GM15510 (cell line): ENCODE data around the gene CYP2W1.

ENCODE experiments used
- POLR2A ChIP-seq: IDR thresholded peaks from 3 replicates; pipeline ENCODE4 v1.6.1; 2011; ENCODE audit warnings: borderline replicate concordance; ENCODE audit not compliant: insufficient read length; ENCODE audit errors: extremely low read depth

CYP2W1 gene

DNA sequence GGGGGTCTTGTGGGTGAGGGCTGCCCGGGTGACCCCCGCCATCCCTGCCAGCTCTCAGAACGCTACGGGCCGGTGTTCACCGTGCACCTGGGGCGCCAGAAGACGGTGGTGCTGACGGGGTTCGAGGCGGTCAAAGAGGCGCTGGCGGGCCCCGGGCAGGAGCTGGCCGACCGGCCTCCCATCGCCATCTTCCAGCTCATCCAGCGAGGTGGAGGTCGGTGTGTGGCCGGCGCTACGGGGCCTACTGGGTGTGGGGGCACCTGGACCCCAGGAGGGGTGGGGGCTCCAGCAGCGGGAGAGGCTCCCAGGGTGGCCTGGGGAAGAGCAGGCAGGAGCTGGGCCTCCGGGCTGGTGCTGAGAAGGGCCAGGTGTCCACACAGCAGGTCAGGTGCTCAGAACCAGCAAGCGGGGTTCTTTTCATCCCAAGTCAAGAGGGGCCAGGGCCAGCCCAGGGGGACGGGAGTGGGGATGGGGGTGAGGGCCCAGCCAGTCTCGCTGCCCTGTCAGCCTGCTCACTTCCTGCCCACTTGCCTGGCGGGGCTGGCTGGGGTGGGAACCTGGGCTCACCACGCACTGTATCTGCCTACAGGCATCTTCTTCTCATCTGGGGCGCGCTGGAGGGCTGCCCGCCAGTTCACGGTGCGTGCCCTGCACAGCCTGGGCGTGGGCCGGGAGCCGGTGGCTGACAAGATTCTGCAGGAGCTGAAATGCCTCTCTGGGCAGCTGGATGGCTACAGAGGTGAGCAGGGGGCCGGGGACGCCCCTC lies 1.6 kb downstream of the CYP2W1 start:
- TF ChIP-seq POLR2A: no peak

DNA sequence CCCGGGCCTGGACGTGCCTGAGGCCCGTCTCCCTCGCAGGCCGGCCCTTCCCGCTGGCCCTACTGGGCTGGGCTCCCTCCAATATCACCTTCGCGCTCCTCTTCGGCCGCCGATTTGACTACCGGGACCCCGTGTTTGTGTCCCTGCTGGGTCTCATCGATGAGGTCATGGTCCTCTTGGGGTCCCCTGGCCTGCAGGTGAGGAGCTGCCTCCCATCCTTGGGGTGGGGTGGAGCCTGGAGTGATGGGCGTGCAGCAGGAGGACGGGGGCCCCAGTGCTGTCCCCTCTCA lies 2.1 kb downstream of the CYP2W1 start:
- TF ChIP-seq POLR2A: no peak

DNA sequence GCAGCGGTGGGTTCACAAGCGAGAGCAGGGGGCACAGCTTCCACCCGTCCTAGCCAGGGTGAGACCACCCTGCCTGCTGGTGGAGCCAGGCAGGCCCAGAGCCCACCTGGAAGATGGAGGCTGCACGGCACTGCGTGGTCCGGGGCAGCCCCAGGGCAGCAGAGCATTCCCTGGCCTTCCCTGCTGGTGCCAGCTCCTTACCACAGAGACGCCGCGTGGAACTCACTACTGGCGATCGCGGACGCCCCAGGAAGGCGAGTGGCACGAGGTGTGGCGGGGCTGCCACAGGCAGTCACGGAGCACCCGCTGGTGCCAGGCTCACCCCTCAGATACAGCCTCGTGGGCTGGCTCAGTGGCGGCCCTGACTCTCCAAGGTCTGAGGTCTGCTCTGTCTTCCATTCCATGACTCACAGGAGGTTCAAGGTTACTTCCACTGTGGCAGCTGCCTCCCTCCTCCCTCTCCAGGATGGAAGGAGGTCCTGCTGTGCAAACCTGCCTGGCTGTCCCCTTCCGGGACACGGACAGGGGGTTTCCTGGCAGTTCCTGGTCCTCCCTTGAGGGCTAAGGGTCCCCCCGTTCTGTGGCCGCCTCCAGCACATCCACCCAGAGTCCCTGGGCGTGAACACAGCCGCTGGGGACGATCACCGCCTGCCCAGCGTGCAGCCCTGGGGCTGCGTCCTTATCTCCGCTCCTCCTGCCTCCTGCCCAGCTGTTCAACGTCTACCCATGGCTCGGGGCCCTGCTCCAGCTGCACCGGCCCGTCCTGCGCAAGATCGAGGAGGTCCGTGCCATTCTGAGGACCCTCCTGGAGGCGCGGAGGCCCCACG lies 3.1 kb downstream of the CYP2W1 start:
- no peak for TF ChIP-seq POLR2A

DNA sequence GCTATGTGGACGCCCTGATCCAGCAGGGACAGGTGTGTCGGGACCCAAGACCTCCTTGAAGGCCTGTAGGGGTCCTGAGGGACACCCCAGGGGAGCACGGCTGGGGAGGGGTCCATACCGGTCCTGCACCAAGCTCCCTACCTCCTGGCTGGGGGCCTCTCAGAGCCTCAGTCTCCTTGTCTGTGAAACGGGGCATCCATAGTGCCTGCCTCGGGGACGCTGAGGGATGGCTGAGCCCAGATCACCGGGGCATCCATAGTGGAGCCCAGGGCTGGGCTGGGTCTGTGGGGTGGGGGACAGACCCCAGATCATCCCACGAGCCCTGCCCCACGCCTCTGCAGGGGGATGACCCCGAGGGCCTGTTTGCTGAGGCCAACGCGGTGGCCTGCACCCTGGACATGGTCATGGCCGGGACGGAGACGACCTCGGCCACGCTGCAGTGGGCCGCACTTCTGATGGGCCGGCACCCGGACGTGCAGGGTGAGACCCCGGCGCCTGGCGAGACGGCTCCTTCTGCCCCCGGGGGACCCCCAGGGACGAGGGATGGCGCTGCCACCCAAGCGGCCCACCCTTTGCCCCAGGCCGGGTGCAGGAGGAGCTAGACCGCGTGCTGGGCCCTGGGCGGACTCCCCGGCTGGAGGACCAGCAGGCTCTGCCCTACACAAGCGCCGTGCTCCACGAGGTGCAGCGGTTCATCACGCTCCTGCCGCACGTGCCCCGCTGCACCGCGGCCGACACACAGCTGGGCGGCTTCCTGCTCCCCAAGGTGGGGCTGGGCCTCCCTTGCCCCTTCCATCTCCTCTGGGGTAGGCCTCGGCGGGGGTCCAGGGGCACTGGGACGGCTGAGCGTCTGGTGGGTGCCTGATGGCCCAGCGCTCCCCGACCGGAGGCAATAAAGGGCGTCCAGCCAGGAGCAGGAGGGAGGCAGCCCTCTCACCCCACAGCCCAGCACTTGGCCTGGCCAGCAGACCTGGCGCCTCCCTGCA lies 4.1 kb downstream of the CYP2W1 start:
- TF ChIP-seq POLR2A: no peak

DNA sequence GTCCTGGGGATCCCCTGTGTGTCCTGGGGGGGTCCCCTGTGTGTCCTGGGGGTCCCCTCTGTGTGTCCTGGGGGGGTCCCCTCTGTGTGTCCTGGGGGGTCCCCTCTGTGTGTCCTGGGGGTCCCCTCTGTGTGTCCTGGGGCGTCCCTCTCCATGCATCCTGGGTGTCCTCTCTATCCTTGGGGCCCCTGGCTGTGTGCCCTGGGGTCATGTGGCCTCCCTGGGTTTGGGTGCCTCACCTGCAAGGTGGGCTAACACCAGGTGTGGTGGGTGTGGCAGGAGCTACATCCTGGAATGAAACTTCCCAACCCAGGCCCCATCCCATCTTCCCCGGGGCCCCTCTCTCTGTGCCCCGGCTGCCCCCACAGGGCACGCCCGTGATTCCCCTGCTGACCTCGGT lies 4.9 kb downstream of the CYP2W1 start:
- no peak for TF ChIP-seq POLR2A

DNA sequence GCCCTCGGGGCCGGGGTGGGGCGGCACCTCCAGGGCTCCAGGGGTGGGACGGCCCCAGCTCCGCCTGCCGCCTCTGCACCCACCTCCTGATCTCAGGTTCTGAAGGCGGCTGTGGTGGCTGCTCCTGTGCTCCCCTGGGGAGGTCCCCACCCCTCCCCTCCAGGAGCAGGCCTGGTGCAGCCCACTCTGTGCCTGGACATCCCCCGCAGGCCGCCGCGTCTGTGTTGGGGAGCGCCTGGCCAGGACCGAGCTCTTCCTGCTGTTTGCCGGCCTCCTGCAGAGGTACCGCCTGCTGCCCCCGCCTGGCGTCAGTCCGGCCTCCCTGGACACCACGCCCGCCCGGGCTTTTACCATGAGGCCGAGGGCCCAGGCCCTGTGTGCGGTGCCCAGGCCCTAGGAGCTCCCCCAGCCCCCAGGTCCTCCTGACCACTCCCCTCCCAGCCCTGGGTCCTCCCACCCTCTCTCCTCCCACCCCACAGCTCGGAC lies 5.5 kb downstream of the CYP2W1 start:
- no peak for TF ChIP-seq POLR2A

DNA sequence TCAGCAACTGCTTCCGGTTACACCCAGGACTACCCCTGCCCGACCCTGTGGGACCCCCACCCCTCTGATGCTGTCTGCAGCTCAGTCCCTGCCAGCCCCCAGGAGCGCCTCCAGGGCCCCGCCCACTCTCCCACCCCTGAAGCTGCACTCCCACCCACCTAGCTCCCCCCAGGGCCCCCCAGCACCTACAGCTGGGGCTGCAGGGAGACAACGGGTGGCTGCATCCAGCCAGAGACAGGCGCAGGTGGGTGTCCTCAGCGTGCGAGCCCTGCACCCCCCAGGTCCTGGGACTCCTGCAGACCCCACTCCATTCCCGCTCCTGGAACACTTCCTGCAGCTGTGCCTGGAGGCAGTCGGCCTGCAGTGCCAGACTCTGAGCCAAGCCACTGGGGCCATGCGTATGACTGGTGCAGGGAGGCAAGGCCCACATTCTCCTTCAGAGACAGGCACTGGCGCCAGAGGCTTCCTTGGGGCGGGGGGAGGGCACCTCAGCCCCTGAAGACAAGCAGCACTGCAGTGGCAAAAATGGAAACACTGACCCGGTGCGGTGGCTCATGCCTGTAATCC lies 6.1 kb downstream of the CYP2W1 start:
- no peak for TF ChIP-seq POLR2A

DNA sequence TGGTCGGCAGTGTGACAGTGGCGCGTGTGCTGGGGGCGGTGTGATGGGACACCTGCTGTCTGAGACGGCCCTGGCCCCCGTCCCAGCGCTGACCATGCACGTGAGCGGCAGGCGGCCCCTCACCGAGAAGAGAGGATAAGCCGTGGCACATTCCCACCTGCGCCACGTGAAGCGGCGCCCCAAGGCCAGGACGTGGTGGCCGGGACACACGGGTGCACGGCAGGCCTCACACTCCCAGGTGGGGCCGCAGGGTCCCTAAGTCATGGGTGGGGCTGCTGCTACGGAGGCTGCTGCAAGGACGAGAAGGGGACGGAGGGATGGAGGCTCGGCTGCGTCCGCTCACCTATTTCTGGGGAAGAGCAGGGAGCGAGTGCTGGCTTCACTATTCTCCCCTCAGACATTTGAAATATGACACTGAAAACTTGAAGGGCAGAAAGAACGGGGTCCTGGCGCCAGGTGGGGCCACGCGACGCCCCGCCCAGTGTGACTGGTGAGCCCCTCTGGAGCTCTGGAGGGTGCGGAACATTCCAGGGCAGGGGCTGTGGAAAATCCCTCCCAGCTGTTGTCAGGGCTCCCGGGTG lies 7.5 kb downstream of the CYP2W1 start:
- TF ChIP-seq POLR2A: no peak

DNA sequence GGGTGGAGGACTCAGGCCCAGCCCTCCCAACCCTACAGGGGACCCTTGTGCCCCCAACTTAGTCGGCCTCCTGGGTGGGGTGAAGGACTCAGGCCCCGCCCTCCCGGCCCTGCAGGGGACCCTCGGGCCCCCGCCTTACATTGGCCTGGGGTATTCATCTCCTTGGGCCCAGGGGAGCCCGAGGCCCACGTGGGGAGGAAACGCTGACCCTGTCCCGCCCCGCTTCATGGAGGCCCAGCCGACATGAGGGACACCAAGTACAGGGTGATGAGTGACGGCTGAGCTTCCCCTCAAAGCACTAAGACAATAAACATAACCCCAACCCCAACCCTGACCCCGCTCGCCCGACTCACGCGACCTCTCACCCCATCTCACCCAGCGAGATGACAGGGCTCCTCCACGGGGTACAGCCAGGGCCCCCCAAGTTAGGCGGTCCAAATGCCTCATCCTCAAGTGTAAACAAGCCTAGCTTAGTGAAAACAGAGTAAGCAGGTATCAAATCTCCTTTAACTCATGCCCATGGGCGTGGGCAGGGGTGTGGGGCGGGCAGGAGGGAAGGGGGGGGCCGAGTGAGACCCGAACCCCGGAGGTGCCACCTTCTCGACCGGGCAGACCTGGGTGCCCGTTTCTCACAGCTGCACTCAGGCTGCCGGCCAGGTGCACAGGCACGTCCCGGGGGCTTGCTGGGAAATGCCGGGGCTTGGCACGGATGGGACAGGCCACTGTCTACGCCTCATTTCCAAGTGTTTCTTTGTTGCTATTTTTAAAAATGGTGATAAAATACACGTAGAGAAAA lies 8.2 kb downstream of the CYP2W1 start:
- TF ChIP-seq POLR2A: no peak

DNA sequence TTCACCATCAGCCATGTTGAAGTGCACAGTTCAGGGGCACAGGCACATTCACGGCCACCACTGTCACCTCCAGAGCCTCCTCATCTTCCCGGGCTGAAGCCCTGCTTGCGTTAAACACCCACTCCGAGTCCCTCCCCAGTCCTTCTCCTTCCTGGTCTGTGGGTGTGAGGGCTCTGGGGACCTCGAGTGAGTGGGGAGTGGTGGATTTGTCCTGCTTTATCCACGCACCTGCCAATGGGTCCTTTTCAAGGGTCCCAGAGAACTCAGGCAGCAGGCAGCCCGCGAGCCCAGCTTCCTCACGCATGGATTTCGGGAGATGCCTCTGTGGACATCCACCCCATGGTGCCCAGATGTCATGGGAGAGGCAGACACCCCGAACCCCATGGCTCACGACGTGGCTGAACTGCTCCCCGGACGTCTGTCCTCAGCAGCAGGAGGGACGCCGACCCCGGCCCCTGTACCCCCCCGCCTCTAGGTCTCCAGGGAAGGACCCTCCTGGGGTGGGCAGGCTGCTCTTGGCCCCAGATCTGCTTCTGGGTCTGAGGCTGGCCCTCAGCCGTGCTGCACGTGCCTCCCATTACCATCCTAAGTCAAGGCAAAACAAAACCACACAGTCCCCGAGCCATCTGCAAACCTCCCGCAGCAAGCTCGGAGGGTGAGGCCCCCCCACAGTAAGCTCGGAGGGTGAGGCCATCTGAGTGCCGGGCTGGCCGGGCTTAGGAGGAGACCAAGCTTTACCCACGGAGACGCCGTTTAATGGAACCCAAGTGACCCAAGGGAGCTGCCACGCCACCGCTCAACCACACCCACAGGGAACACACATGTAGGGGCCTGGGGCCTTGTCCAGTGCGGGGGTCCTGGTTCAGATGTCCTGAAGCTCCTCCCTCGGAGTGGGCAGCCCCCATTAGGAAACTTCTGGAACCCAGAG lies 9.0 kb downstream of the CYP2W1 start:
- no peak for TF ChIP-seq POLR2A

DNA sequence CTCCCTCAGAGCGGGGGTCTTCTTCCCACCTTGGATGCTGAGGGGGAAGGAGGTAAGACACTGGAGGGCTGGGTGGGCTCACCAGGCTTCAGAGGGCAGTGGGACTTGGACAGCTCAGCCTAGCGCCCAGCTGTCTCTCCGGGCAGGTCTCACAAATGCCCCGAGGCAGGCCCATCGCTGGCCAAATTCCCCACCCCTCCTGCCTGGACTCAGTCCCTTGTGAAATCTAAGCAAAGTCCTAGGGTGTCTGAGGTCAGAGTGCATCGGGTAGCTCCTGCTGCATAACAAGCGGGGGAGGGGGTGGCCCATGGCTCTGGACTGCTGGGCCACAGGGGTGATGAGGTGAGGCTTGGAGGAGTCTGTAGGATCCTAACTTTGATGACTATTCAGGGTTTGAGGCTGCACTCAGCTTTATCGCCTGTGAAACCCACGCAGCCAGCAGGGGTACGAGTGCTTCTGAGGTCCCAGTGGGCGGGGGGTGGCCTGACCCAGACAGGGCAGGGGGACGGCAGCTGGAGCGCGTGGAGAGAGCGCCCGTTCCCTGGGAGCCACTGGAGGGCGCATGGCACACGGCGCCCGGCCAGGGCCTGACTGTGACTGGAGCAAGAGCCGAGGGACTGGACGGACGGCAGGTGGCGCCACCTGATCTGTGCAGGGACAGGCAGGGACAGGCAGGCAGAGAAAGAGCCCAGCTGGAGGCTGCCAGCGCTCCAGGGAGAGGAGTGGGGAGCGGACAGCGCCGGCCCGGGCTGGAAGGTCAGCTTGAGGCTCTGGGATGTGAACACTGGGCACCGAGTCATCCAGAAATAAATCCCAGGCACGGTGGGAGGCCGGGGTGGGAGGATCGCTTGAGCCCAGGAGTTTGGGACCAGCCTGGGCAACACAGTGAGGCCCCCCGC lies 10.0 kb downstream of the CYP2W1 start:
- no peak for TF ChIP-seq POLR2A
